ENCODE results near the gene SPATA3. TPM values are rescaled to one million over a fixed set of nuclear protein-coding genes. Genes with fewer than 3 reads are reported as not detected.

The SPATA3 gene
- total RNA-seq, 2 experiments from 2014 or later, result not detected

DNA sequence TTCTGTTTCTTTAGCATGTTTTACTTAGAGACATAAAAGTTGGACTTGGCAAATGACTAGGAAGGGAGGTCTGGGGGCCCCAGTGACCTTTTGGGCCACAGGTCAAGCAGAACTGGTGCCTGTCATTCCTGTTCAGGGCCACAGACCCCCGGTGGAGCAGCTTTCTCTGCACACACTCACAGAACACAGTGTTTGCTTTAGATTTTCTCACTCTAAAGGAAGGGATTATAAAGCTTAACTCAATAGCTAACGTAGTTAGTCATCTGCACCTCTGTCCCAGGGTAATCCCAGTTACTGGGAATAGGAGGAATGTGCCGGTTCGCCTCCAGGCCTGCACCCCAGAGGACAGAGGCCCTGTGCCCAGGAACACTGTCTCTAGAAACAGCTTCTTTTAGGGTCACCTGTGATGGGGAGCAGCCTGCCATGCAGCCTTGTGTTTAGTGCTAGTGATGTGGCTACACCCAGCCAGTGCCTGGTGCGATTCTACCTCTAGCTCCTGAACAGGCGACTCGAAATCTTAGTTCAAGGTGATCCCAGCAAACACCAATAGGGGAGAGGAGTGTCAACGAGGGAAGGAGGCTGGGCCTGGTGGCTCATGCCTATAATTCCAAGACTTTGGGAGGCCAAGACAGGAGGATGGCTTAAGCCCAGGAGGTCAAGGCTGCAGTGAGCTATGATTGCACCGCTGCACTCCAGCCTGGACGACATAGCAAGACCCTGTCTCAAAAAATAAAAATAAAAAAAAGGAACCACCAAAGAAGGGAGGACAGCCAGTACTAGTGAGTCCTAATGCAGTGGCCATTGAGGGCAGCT, 11.6 kb downstream of the SPATA3 start:
- H3K27me3 Mint-ChIP-seq, result peaks cover 8% of the 10 kb centered on the region
- no peak for ATAC-seq (ENCODE audit: poor library complexity)
- CTCF ChIA-PET, result no interaction called here

DNA sequence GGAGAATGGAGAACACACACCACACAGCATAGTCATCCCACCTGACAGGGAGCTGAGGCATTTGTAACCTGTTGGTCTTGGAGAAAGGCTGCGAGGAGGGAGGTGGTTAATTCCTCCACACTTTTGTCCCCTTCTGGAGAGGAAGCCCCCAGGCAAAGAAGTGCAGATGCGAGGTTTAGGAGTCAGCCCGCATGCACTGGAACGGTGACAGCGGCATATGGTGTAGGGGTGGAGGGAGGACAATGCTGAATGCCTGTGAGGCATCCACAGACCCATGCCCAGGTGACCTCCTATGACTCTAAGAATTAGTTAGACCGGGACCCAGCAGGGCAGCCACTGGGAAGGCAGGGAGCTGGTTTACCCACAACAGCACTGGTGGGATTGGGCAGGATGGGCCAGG, 12.2 kb downstream of the SPATA3 start:
- no peaks in the 10 kb centered on the region for H3K36me3 Mint-ChIP-seq (ENCODE audit: low read depth)
- H3K27ac Mint-ChIP-seq, result no peak overlapping the region
- H3K4me3 Mint-ChIP-seq, result no peak overlapping the region
- DNase-seq, result no peak
- H3K9me3 Mint-ChIP-seq, result peaks cover 5% of the 10 kb centered on the region
- ATAC-seq (ENCODE audit: poor library complexity), result no peak
- Histone ChIP-seq H3K4me1 (ENCODE audit: insufficient read depth, low read length) (no peaks in the 10 kb centered on the region), H3K27me3 (ENCODE audit: control insufficient read depth in 1 of 2, insufficient read depth in 2 of 2, low read length in 2 of 2) (peaks cover 0 to 2% of the 10 kb centered on the region in 2 experiments), H3K36me3 (ENCODE audit: insufficient read depth, low read length) (no peaks in the 10 kb centered on the region), H3K4me3 (ENCODE audit: low read length) (no peak overlapping the region), H3K27ac (ENCODE audit: low read depth in 1 of 2, low read length in 2 of 2) (no peak overlapping the region), H3K9me3 (ENCODE audit: control insufficient read depth in 1 of 2, insufficient read depth in 1 of 2, low read length in 2 of 2) (no peaks in the 10 kb centered on the region)
- POLR2A ChIA-PET, result no interaction called here
- intact Hi-C loops (cut with DNase I, micrococcal nuclease), result no loop called here
- H3K4me1 Mint-ChIP-seq (ENCODE audit: low read depth), result no peaks in the 10 kb centered on the region
- TF ChIP-seq, protein P1, sequence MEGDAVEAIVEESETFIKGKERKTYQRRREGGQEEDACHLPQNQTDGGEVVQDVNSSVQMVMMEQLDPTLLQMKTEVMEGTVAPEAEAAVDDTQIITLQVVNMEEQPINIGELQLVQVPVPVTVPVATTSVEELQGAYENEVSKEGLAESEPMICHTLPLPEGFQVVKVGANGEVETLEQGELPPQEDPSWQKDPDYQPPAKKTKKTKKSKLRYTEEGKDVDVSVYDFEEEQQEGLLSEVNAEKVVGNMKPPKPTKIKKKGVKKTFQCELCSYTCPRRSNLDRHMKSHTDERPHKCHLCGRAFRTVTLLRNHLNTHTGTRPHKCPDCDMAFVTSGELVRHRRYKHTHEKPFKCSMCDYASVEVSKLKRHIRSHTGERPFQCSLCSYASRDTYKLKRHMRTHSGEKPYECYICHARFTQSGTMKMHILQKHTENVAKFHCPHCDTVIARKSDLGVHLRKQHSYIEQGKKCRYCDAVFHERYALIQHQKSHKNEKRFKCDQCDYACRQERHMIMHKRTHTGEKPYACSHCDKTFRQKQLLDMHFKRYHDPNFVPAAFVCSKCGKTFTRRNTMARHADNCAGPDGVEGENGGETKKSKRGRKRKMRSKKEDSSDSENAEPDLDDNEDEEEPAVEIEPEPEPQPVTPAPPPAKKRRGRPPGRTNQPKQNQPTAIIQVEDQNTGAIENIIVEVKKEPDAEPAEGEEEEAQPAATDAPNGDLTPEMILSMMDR (IDR thresholded peaks at IDR 0.05), result no peak
- H3K27me3 Mint-ChIP-seq, result peaks cover 8% of the 10 kb centered on the region
- CTCF ChIA-PET, result no interaction called here

More for the DNA sequence above, 11.6 kb downstream of the SPATA3 start:
- intact Hi-C loops (cut with DNase I, micrococcal nuclease), result no loop called here
- no peaks in the 10 kb centered on the region for H3K4me1 ChIP-seq (ENCODE audit: insufficient read depth, low read length)
- no peaks in the 10 kb centered on the region for H3K36me3 ChIP-seq (ENCODE audit: insufficient read depth, low read length)
- TF ChIP-seq, protein P1 (IDR thresholded peaks at IDR 0.05), result no peak
- peaks cover 0 to 4% of the 10 kb centered on the region in 2 experiments for H3K27me3 ChIP-seq (ENCODE audit: control insufficient read depth in 1 of 2, insufficient read depth in 2 of 2, low read length in 2 of 2)
- Mint-ChIP-seq H3K4me3 (no peak overlapping the region), H3K27ac (no peak overlapping the region), H3K9me3 (peaks cover 5% of the 10 kb centered on the region), H3K36me3 (ENCODE audit: low read depth) (no peaks in the 10 kb centered on the region), H3K4me1 (ENCODE audit: low read depth) (no peaks in the 10 kb centered on the region)
- POLR2A ChIA-PET, result no interaction called here
- DNase-seq, result no peak
- H3K27ac ChIP-seq (ENCODE audit: low read depth in 1 of 2, low read length in 2 of 2), result no peak overlapping the region
- H3K4me3 ChIP-seq (ENCODE audit: low read length), result no peak overlapping the region
- no peaks in the 10 kb centered on the region for H3K9me3 ChIP-seq (ENCODE audit: control insufficient read depth in 1 of 2, insufficient read depth in 1 of 2, low read length in 2 of 2)

GRCh38 chr2:231009236-231009919, 13.5 kb downstream of the SPATA3 start:
- H3K4me1 Mint-ChIP-seq (ENCODE audit: low read depth), result no peaks in the 10 kb centered on the region
- intact Hi-C loops (cut with DNase I, micrococcal nuclease), result no loop called here
- H3K36me3 Mint-ChIP-seq (ENCODE audit: low read depth), result no peaks in the 10 kb centered on the region
- H3K4me3 Mint-ChIP-seq, result no peak overlapping the region
- H3K9me3 Mint-ChIP-seq, result peaks cover 5% of the 10 kb centered on the region
- no peak overlapping the region for H3K27ac Mint-ChIP-seq
- TF ChIP-seq, protein P1 (IDR thresholded peaks at IDR 0.05), result no peak
- H3K9me3 ChIP-seq (ENCODE audit: control insufficient read depth in 1 of 2, insufficient read depth in 1 of 2, low read length in 2 of 2), result no peaks in the 10 kb centered on the region
- ATAC-seq (ENCODE audit: poor library complexity) (no peak), DNase-seq (no peak)
- no peaks in the 10 kb centered on the region for H3K36me3 ChIP-seq (ENCODE audit: insufficient read depth, low read length)
- no peak overlapping the region for H3K27ac ChIP-seq (ENCODE audit: low read depth in 1 of 2, low read length in 2 of 2)
- H3K4me3 ChIP-seq (ENCODE audit: low read length), result no peak overlapping the region
- CTCF ChIA-PET, result no interaction called here
- no peaks in the 10 kb centered on the region for H3K4me1 ChIP-seq (ENCODE audit: insufficient read depth, low read length)
- H3K27me3 ChIP-seq (ENCODE audit: control insufficient read depth in 1 of 2, insufficient read depth in 2 of 2, low read length in 2 of 2), result peaks cover 0 to under 1% of the 10 kb centered on the region in 2 experiments
- POLR2A ChIA-PET, result no interaction called here
- peaks cover 6% of the 10 kb centered on the region for H3K27me3 Mint-ChIP-seq
